MCF 10A (cell line): ENCODE data around the gene NLGN3. TPM values are rescaled to one million over a fixed set of nuclear protein-coding genes. Genes with fewer than 3 reads are reported as not detected.
"Not testable (repeated sequence)": the region's sequence is repeated elsewhere in the genome, so short reads cannot be mapped to it uniquely, and the experiment has no call there.

Source experiments
- BruUV-seq: library from RNA; stranded (reverse); fragments of 400-500 nt; replicated peaks from 2 replicates; lab custom pipeline; 2021; lab: Mats Ljungman, UMichigan
- CTCF ChIA-PET: fragments of 300-600 bp; sonication (Branson Sonifier 250); formaldehyde crosslinking; extraction: SDS; loops from one replicate; lab custom pipeline; 2021; ENCODE audit warnings: antibody characterized with exemption, inconsistent platforms; lab: Yijun Ruan, JAX
- POLR2A ChIA-PET: fragments of 300-600, 350-650 bp; sonication (Branson Sonifier 250); formaldehyde crosslinking; extraction: SDS; loops from one replicate; lab custom pipeline; 2020; ENCODE audit warnings: antibody characterized with exemption, inconsistent platforms; lab: Yijun Ruan, JAX
- DNase-seq: peaks from one replicate; pipeline ENCODE4 v3.0.0-alpha.2; 2018; ENCODE audit not compliant: unreplicated experiment
- H3K27ac Mint-ChIP-seq: one replicate; pipeline ENCODE4 v1.8.0; 2022; ENCODE audit warnings: mild to moderate bottlenecking, low read depth, mixed read lengths; ENCODE audit not compliant: unreplicated experiment
- H3K27me3 Mint-ChIP-seq: one replicate; pipeline ENCODE4 v1.8.0; 2022; ENCODE audit warnings: mixed read lengths; ENCODE audit not compliant: insufficient read depth, unreplicated experiment
- H3K36me3 Mint-ChIP-seq: one replicate; pipeline ENCODE4 v1.8.0; 2022; ENCODE audit warnings: mild to moderate bottlenecking, moderate library complexity, mixed read lengths; ENCODE audit not compliant: insufficient read depth, unreplicated experiment
- H3K4me1 Mint-ChIP-seq: one replicate; pipeline ENCODE4 v1.8.0; 2022; ENCODE audit warnings: mixed read lengths; ENCODE audit not compliant: insufficient read depth, unreplicated experiment
- H3K4me3 Mint-ChIP-seq: one replicate; pipeline ENCODE4 v1.8.0; 2022; ENCODE audit warnings: mild to moderate bottlenecking, moderate library complexity, mixed read lengths; ENCODE audit not compliant: unreplicated experiment
- H3K9me3 Mint-ChIP-seq: one replicate; pipeline ENCODE4 v1.8.0; 2022; ENCODE audit warnings: mixed read lengths; ENCODE audit not compliant: unreplicated experiment
- CTCF ChIP-seq: fragments of 200-600 bp; IDR thresholded peaks from one replicate; pipeline ENCODE4 v1.8.0; 2022; ENCODE audit warnings: antibody characterized with exemption, mild to moderate bottlenecking; ENCODE audit not compliant: unreplicated experiment
- intact Hi-C: fragments of 100-400 bp; cut with micrococcal nuclease; formaldehyde crosslinking; loops from 2 replicates; pipeline ENCODE4 v1.14.1; 2022
- total RNA-seq: library from RNA; stranded (reverse); gene quantifications from 2 replicates; pipeline ENCODE4 v1.2.3, GENCODE V29; 2022

The NLGN3 gene
- total RNA-seq, 1 experiment from 2014 or later: 0.42 TPM

- BruUV-seq: no TSS peak
- TF ChIP-seq CTCF: peak; percentile 55
- intact Hi-C loops: loop anchor here (1.0 kb wide), 3 partner anchors 181 to 410 kb away; no protein-coding TSS in a partner anchor
- Mint-ChIP-seq H3K4me3 (no peak overlapping the region), H3K36me3 (no peaks in the 10 kb centered on the region), H3K27me3 (peaks cover 29% of the 10 kb centered on the region), H3K4me1 (no peaks in the 10 kb centered on the region), H3K9me3 (no peaks in the 10 kb centered on the region), H3K27ac (no peak overlapping the region)
- CTCF ChIA-PET: interaction anchor here (0.6 to 7.3 kb wide), 17 partner anchors 9 to 836 kb away, joined by 3 to 68 read pairs (median 3); partner anchors contain the start of gene SNX12
- POLR2A ChIA-PET: no interaction called here
- DNase-seq: peak; percentile 69
These were observed 34.3 kb downstream of the NLGN3 start for GRCh38 chrX:71178908-71179307.

- peaks cover 13% of the 10 kb centered on the region for H3K27me3 Mint-ChIP-seq
- not testable (repeated sequence) for H3K9me3 Mint-ChIP-seq, H3K27ac Mint-ChIP-seq, BruUV-seq, H3K4me1 Mint-ChIP-seq, H3K36me3 Mint-ChIP-seq, DNase-seq
- intact Hi-C loops: loop anchor here (5.0 kb wide), 1 partner anchor 102 kb away; the partner anchor contains the start of gene NONO
- POLR2A ChIA-PET: interaction anchor here (0.8 to 2.9 kb wide), 3 partner anchors 85 to 185 kb away, joined by 3 to 32 read pairs (median 4); partner anchors contain the start of genes NONO and TAF1
- CTCF ChIA-PET: interaction anchor here (1.0 to 7.3 kb wide), 7 partner anchors 14 to 411 kb away, joined by 3 to 68 read pairs (median 5); no protein-coding TSS in a partner anchor
- H3K4me3 Mint-ChIP-seq: peak overlapping the region; percentile 83
These were observed 36.1 kb downstream of the NLGN3 start for GRCh38 chrX:71180579-71181265.

GRCh38 chrX:71181558-71181909, 36.9 kb downstream of the NLGN3 start:
- ChIA-PET POLR2A (interaction anchor here (0.8 to 2.9 kb wide), 6 partner anchors 73 to 210 kb away, joined by 4 to 32 read pairs (median 10); partner anchors contain the start of genes NONO, SNX12, TAF1 and ZMYM3), CTCF (interaction anchor here (0.6 to 7.3 kb wide), 6 partner anchors 13 to 623 kb away, joined by 3 to 68 read pairs (median 4); no protein-coding TSS in a partner anchor)
- no peak for TF ChIP-seq CTCF
- BruUV-seq: TSS peak; percentile 85
- Mint-ChIP-seq H3K36me3 (no peaks in the 10 kb centered on the region), H3K4me1 (no peaks in the 10 kb centered on the region), H3K27me3 (peaks cover 13% of the 10 kb centered on the region), H3K27ac (peak overlapping the region; percentile 97), H3K9me3 (no peaks in the 10 kb centered on the region), H3K4me3 (peak overlapping the region; percentile 83)
- no peak for DNase-seq
- intact Hi-C loops: loop anchor here (5.0 kb wide), 1 partner anchor 101 kb away; the partner anchor contains the start of gene NONO

GRCh38 chrX:71181910-71182799, 37.5 kb downstream of the NLGN3 start:
- TSS peak; percentile 79 for BruUV-seq
- POLR2A ChIA-PET: interaction anchor here (0.7 to 2.9 kb wide), 9 partner anchors 9 to 385 kb away, joined by 3 to 32 read pairs (median 5); partner anchors contain the start of genes NONO, SNX12, TAF1 and ZMYM3
- CTCF ChIA-PET: interaction anchor here (0.6 to 7.3 kb wide), 8 partner anchors 10 to 740 kb away, joined by 3 to 68 read pairs (median 3); no protein-coding TSS in a partner anchor
- Mint-ChIP-seq H3K9me3 (no peaks in the 10 kb centered on the region), H3K4me3 (peak overlapping the region; percentile 83), H3K36me3 (no peaks in the 10 kb centered on the region), H3K27ac (peak overlapping the region; percentile 97), H3K27me3 (peaks cover 8% of the 10 kb centered on the region), H3K4me1 (no peaks in the 10 kb centered on the region)
- no peak for TF ChIP-seq CTCF
- peak; percentile 94 for DNase-seq
- intact Hi-C loops: loop anchor here (5.0 kb wide), 1 partner anchor 100 kb away; the partner anchor contains the start of gene NONO
